LNCaP clone FGC (cell line): ENCODE data around the gene REXO4.

ENCODE experiments used
- DNase-seq: peaks from one replicate; pipeline ENCODE4 v3.0.0-alpha.2; 2011; ENCODE audit warnings: low read depth
- H3K4me3 ChIP-seq: 2 replicates; pipeline ENCODE4 v1.5.1; 2011; ENCODE audit warnings: mild to moderate bottlenecking, low read depth, low read length, control low read depth
- TF ChIP-seq, protein P1 (sequence below): IDR thresholded peaks from 2 replicates; pipeline ENCODE4 v1.5.1; 2012; ENCODE audit warnings: mild to moderate bottlenecking; ENCODE audit not compliant: control insufficient read depth, insufficient read depth; ENCODE audit errors: extremely low read depth

REXO4 gene

DNA sequence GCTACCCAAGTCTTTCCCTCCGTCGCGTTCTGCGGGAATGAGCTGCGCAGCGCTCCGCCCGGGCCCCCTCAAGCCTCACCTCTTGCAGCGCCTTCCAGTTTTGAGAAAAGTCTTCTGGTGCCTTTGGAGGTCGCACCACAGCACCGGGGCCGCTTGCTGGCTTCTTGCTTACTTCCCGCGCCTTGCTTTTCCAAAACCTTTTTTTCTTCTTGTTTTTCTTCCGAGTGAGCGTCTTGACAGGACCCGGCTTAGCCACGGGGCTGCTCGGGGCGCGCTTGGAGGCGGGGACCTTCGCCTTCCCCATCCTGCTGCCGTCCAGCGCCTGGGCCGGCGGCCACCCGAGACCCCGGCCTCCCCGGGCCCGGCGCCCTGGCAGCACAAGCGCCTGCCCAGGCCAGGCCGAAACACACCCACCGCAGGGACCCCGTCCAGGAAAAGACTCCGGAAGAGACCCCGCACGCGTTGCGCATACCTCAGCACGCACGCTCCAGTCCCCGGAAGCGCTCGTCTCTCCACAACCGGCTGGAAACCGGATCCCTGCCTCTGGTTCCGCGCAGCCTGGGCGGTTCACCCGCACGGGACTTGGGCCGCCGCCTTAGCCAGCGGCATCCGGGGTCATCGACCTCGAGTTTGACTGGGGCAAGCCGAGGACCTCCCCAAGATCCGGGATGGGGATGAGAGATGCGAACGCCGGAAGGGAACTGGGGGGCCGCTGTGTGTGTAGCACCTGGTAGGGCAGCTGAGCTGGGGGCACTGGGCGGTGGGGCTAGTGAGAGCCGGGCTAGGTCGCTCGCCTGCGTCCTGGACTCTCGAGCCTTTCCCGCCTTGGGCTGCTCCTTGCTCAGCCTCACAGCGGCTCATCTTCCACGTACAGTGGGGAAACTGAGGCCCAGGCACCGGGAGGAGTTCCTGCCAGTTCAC is at the start of gene REXO4:
Gene REXO4 (minus strand): TSS at position 470 of the 921 bp plus-strand sequence. CDS start 166 bp downstream, at position 304.
- H3K4me3 ChIP-seq: peak within 1 kb of the TSS; percentile 99
- peak; percentile 64 for DNase-seq
- TF ChIP-seq, protein P1, sequence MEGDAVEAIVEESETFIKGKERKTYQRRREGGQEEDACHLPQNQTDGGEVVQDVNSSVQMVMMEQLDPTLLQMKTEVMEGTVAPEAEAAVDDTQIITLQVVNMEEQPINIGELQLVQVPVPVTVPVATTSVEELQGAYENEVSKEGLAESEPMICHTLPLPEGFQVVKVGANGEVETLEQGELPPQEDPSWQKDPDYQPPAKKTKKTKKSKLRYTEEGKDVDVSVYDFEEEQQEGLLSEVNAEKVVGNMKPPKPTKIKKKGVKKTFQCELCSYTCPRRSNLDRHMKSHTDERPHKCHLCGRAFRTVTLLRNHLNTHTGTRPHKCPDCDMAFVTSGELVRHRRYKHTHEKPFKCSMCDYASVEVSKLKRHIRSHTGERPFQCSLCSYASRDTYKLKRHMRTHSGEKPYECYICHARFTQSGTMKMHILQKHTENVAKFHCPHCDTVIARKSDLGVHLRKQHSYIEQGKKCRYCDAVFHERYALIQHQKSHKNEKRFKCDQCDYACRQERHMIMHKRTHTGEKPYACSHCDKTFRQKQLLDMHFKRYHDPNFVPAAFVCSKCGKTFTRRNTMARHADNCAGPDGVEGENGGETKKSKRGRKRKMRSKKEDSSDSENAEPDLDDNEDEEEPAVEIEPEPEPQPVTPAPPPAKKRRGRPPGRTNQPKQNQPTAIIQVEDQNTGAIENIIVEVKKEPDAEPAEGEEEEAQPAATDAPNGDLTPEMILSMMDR: no peak

GRCh38 chr9:133467101-133467500 is 49.3 kb upstream of the REXO4 start:
- TF ChIP-seq, protein P1: no peak
- no peak overlapping the region for H3K4me3 ChIP-seq
- no peak for DNase-seq

- DNase-seq: no peak
- H3K4me3 ChIP-seq: no peak overlapping the region
- TF ChIP-seq, protein P1: no peak
Observed at GRCh38 chr9:133465984-133466383, 48.2 kb upstream of the REXO4 start.

DNA sequence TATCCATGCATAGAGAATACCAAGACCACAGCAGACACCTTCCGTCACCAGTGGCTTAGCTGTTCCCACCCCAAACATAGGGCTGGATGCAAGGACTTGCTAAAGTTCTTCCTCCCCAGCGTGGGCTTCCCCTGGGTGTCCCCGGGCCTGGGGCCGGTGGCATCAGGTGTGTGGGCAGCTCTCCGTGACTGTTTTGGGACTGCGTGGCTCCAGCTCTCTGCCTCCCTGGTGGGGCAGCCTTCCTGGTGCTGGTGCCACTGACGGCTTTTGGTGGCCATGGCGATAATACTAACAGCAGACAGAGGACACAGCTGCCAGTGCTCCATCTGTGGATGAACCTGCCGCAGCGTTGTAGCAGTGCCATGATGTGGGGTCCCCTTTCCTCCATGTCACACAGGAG is 46.8 kb upstream of the REXO4 start:
- TF ChIP-seq, protein P1: no peak
- DNase-seq: no peak
- H3K4me3 ChIP-seq: no peak overlapping the region

DNA sequence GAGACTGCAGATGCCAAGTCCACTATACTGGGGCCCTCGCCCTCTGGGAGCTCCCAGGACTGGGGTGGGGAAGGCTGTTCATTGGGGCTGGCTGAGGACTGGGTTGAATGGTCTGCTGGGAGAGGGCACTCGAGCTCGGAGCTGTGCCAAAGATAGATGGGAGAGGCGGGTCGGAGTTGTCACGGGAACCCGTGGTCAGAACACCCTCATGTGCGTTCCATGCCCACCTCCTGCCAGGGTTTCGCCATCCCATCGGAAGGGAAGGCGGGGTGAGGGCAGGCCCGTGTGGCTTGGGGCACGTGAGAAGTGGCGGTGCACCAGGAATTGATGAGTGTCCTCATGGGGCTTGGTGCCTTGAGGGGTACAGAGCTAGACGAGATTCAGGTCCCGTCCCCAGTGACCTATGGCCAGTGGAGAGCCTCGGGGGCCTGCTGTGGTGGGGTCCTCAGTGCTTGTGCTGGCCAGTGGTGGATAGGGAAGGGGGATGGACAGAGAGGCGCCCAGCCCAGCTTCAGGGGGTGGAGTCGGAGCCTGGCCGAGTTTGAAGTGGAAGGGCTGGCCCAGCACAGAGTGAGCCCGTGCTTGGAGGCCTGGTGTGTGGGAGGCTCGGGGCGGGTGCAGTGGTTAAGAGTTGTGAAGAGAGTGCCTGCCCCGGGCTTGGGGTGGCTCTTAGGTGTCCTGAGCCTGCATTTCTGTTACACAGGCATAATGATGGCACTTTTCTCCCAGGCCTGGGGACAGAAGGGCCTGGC is 46.2 kb upstream of the REXO4 start:
- TF ChIP-seq, protein P1: no peak
- H3K4me3 ChIP-seq: no peak overlapping the region
- no peak for DNase-seq

GRCh38 chr9:133463234-133463863 is 45.5 kb upstream of the REXO4 start:
- DNase-seq: no peak
- TF ChIP-seq, protein P1: peak; percentile 70
- no peak overlapping the region for H3K4me3 ChIP-seq
